LNCAP (cell line): ENCODE measurements around the gene PSAT1.

Experiments used
- CTCF ChIP-seq: fragments of 450-650 bp; IDR thresholded peaks from 2 replicates; pipeline ENCODE4 v1.5.1; 2017; ENCODE audit warnings: mild to moderate bottlenecking

Gene PSAT1

GRCh38 chr9:78311886-78312524 is 15.1 kb downstream of the PSAT1 start:
- no peak for TF ChIP-seq CTCF

- TF ChIP-seq CTCF, result no peak
Observed at GRCh38 chr9:78314550-78314949, 17.6 kb downstream of the PSAT1 start.

- no peak for TF ChIP-seq CTCF
Observed at GRCh38 chr9:78314953-78315870, 18.3 kb downstream of the PSAT1 start.

- TF ChIP-seq CTCF, result no peak
Observed at GRCh38 chr9:78316166-78316892, 19.4 kb downstream of the PSAT1 start.

- no peak for TF ChIP-seq CTCF
Observed at GRCh38 chr9:78319197-78320029, 22.5 kb downstream of the PSAT1 start.

- no peak for TF ChIP-seq CTCF
Observed at GRCh38 chr9:78320030-78320693, 23.2 kb downstream of the PSAT1 start.
